Mucosa of descending colon (tissue), 3 donors: ENCODE results near the gene TMEM86B. TPM values are rescaled to one million over a fixed set of nuclear protein-coding genes. Genes with fewer than 3 reads are reported as not detected.
"Not testable (repeated sequence)": the region's sequence is repeated elsewhere in the genome, so short reads cannot be mapped to it uniquely, and the experiment has no call there.

Experiments
- ATAC-seq: fragments of 200-7000 bp; cut with Tn5 transposase; one replicate; pipeline ENCODE4 v1.9.1; 2020; ENCODE audit warnings: mild to moderate bottlenecking, moderate library complexity
- DNase-seq, 3 donors: peaks; one replicate each; pipeline ENCODE4 v3.0.0-alpha.2; 2020
- H3K36me3 ChIP-seq: fragments of 200-600 bp; one replicate; pipeline ENCODE4 v1.8.0; 2021; ENCODE audit warnings: low read depth, mild to moderate bottlenecking
- H3K4me1 ChIP-seq: fragments of 200-600 bp; one replicate; pipeline ENCODE4 v1.8.0; 2021; ENCODE audit warnings: low read depth, mild to moderate bottlenecking
- H3K4me3 ChIP-seq: fragments of 200-600 bp; one replicate; pipeline ENCODE4 v1.8.0; 2021; ENCODE audit warnings: mild to moderate bottlenecking
- H3K9me3 ChIP-seq: fragments of 200-600 bp; one replicate; pipeline ENCODE4 v1.8.0; 2021; ENCODE audit warnings: mild to moderate bottlenecking
- CTCF ChIP-seq: fragments of 200-600 bp; IDR thresholded peaks from one replicate; pipeline ENCODE4 v1.8.0; 2022; ENCODE audit warnings: antibody characterized with exemption, mild to moderate bottlenecking
- intact Hi-C, 2 donors: fragments of 100-400 bp; cut with DNase I in 1 of 2; cut with micrococcal nuclease in 1 of 2; formaldehyde crosslinking; loops; one replicate each; pipeline versions ENCODE4 v1.11.0 to v1.11.1; 2022; cut with DNase I, micrococcal nuclease
- total RNA-seq, 3 donors: library from RNA; stranded (reverse); fragmentation: NEBNext Ultra II Directional in 2 of 3; extraction: Animal tissue kit (Norgen Biotek cat#: 25700) in 2 of 3; gene quantifications; one replicate each; pipeline versions ENCODE4 v1.2.1 to v1.2.4, GENCODE V29; 2021 to 2023
- donor health status: DM: no; HTN: no; CAD: no; lungs with moderate emphysema.
- donor health status: DM: no; HTN: no; CAD: no.
- donor health status: DM: no; HTN: yes; CAD: no.

The TMEM86B gene
- total RNA-seq, 3 donors from 2014 or later: 3.4 to 4.5 (median 3.7) TPM

DNA sequence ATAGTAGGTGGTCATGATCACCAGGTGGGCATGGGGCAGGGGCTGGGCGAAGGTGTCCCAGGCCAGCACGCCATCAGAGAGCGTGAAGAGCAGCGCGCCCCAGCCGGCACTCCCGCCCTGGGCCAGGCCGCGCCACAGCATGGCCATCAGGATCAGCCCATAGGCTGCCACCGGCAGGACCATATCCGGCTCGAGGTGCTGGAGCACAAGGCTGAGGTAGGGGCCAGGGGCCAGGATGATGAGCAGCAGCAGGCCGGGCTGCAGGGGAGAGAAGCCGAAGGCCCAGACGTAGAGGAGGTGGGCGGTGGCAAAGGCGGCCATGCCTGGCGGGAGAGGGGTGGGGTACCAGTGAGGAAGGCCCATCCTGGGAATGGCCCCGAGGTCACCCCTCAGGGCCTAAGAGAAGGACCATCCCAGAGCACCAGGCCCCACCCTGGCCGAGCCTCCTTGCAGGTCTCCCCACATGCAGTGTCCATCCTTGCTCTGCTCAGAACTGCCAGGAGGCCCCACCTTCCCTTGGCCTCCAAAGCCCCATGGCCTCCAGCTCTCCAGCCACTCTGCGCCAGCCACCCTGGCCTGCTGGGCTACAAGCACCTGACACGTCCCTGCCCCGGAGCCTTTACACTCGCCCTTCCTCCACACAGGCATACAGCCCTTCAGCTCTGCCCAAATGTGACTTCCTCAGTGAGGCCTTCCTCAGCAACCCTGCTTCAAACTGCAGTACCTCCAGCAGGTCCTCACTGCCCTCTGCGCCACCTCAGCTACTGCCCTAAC is 1.1 kb downstream of the TMEM86B start:
- ATAC-seq: no peak

DNA sequence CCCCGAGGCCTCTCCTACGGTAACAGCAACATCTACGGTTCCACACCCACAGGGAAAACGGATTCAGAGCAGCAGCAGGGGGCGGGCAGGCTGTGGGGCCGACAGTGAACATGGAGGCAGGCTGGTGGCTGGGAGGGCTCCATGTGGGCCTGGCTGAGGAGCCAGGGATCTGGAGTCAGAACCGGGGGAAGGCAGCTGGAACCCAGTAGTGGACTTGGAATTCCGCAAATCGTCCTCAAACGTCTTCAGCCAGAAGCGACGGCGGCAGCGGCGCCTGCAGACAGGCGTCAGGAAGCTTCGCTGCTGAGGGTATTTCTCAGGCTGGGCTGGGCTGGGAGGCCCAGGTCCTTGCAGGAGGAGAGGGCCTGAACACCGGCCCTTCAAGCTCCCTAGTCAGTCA is 1.8 kb downstream of the TMEM86B start:
- Histone ChIP-seq H3K9me3 (no peaks in the 10 kb centered on the region), H3K36me3 (peaks cover 8% of the 10 kb centered on the region), H3K4me1 (no peaks in the 10 kb centered on the region), H3K4me3 (no peak overlapping the region)
- intact Hi-C loops: no loop called here
- ATAC-seq (no peak), DNase-seq (no peak)
- no peak for TF ChIP-seq CTCF

More for the DNA sequence above, 1.1 kb downstream of the TMEM86B start:
- Histone ChIP-seq H3K9me3 (no peaks in the 10 kb centered on the region), H3K36me3 (peaks cover 8% of the 10 kb centered on the region), H3K4me3 (no peak overlapping the region), H3K4me1 (no peaks in the 10 kb centered on the region)
- intact Hi-C loops: no loop called here
- no peak for DNase-seq
- no peak for TF ChIP-seq CTCF

GRCh38 chr19:55226273-55226672 is 2.3 kb downstream of the TMEM86B start:
- H3K4me1 ChIP-seq: no peaks in the 10 kb centered on the region

DNA sequence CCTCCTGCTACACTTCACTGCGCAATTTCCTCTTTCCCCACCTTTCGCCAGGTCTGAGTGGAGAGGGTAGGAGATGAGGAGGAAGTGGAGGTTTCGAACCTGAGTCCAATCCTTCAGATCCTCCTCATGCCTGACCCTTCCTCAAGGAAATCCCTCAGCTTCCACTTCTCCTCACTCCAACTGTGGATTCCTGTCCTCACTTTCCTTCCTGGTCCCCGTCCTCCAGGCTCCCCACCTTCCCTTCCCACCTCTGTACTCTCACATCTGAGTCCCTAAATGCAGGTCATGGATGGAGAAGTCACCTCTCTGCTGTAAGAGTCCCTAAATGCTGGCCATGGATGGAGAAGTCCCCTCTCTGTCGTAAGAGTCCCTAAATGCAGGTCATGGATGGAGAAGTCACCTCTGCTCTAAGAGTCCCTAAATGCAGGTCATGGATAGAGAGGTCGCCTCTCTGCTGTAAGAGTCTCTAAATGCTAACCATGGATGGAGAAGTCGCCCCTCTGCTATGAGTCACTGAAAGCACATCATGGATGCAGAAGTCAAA is 3.1 kb downstream of the TMEM86B start:
- H3K4me1 ChIP-seq: no peaks in the 10 kb centered on the region
- ATAC-seq: no peak

More at GRCh38 chr19:55226273-55226672, 2.3 kb downstream of the TMEM86B start:
- Histone ChIP-seq H3K36me3 (peaks cover 5% of the 10 kb centered on the region), H3K4me3 (no peak overlapping the region), H3K9me3 (no peaks in the 10 kb centered on the region)
- no peak for TF ChIP-seq CTCF
- DNase-seq (no peak), ATAC-seq (no peak)
- intact Hi-C loops: no loop called here

DNA sequence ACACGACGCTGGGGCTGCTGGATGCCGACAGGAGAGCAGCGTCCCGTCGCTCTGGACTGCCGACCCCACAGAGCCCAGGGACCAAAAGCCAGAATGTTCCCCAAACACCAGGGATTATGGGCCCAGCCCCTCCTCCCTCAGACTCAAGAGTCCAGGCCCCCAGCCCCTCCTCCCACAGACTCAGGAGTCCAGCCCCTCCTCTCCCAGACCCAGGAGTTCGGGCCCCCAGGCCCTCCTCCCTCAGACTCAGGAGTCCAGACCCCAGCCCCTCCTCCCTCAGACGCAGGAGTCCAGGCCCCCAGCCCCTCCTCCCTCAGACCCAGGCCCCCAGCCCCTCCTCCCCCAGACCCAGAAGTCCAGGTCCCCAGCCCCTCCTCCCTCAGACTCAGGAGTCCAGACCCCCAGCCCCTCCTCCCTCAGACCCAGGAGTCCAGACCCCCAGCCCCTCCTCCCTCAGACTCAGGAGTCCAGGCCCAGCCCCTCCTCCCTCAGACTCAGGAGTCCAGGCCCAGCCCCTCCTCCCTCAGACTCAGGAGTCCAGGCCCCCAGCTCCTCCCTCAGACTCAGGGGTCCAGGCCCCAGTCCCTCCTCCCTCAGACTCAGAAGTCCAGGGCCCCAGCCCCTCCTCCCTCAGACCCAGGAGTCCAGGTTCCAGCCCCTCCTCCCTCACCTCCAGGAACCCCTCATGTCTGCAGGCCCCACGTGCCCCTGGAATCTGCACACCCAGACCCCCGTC is 3.7 kb downstream of the TMEM86B start:
- H3K4me3 ChIP-seq, H3K4me1 ChIP-seq, H3K36me3 ChIP-seq, intact Hi-C loops, H3K9me3 ChIP-seq, ATAC-seq, DNase-seq: not testable (repeated sequence)

More for the DNA sequence above, 3.1 kb downstream of the TMEM86B start:
- H3K9me3 ChIP-seq: no peaks in the 10 kb centered on the region
- no peak for TF ChIP-seq CTCF
- H3K36me3 ChIP-seq: no peaks in the 10 kb centered on the region
- DNase-seq: no peak
- intact Hi-C loops: no loop called here
- no peak overlapping the region for H3K4me3 ChIP-seq
